GM12864 (cell line): ENCODE results near the gene WNT11.

Source experiments
- DNase-seq: peaks from one replicate; pipeline ENCODE4 v3.0.0-alpha.2; 2011; ENCODE audit warnings: low read depth
- H3K4me3 ChIP-seq: 2 replicates; pipeline ENCODE4 v1.5.1; 2011; ENCODE audit warnings: mild to moderate bottlenecking, low read depth, low read length, control low read depth
- TF ChIP-seq, protein P1 (sequence below): IDR thresholded peaks from 2 replicates; pipeline ENCODE4 v1.5.1; 2011; ENCODE audit warnings: low read depth, mild to moderate bottlenecking, moderate library complexity, low read length, control low read depth, inconsistent platforms; ENCODE audit errors: missing control alignments

The WNT11 gene

DNA sequence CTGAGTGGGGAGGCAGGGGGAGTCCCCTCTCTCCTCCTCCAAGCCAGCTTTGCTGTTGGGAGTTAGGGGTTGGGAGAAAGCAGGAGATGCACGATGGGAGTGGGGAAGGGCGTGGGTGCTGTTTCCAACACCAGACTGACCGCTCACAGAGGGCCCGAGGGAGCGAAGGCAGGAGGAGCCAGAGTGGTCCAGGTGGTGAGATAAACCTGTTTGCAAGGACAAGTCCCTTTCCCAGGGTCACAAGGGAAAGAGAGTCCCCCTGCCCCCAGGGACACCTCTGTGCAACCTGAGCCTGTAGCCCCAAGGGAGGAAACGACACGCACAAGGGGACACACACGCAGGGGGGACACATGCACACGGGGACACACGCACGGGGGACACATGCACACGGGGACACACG, 42.2 kb downstream of the WNT11 start:
- DNase-seq, result no peak
- TF ChIP-seq, protein P1, sequence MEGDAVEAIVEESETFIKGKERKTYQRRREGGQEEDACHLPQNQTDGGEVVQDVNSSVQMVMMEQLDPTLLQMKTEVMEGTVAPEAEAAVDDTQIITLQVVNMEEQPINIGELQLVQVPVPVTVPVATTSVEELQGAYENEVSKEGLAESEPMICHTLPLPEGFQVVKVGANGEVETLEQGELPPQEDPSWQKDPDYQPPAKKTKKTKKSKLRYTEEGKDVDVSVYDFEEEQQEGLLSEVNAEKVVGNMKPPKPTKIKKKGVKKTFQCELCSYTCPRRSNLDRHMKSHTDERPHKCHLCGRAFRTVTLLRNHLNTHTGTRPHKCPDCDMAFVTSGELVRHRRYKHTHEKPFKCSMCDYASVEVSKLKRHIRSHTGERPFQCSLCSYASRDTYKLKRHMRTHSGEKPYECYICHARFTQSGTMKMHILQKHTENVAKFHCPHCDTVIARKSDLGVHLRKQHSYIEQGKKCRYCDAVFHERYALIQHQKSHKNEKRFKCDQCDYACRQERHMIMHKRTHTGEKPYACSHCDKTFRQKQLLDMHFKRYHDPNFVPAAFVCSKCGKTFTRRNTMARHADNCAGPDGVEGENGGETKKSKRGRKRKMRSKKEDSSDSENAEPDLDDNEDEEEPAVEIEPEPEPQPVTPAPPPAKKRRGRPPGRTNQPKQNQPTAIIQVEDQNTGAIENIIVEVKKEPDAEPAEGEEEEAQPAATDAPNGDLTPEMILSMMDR, result no peak
- H3K4me3 ChIP-seq, result no peak overlapping the region

GRCh38 chr11:76163289-76163880, 42.9 kb downstream of the WNT11 start:
- TF ChIP-seq, protein P1, result no peak
- H3K4me3 ChIP-seq, result no peak overlapping the region
- DNase-seq, result no peak

- TF ChIP-seq, protein P1, result no peak
- no peak overlapping the region for H3K4me3 ChIP-seq
- DNase-seq, result no peak
Measured at GRCh38 chr11:76162336-76163288, 43.7 kb downstream of the WNT11 start.

DNA sequence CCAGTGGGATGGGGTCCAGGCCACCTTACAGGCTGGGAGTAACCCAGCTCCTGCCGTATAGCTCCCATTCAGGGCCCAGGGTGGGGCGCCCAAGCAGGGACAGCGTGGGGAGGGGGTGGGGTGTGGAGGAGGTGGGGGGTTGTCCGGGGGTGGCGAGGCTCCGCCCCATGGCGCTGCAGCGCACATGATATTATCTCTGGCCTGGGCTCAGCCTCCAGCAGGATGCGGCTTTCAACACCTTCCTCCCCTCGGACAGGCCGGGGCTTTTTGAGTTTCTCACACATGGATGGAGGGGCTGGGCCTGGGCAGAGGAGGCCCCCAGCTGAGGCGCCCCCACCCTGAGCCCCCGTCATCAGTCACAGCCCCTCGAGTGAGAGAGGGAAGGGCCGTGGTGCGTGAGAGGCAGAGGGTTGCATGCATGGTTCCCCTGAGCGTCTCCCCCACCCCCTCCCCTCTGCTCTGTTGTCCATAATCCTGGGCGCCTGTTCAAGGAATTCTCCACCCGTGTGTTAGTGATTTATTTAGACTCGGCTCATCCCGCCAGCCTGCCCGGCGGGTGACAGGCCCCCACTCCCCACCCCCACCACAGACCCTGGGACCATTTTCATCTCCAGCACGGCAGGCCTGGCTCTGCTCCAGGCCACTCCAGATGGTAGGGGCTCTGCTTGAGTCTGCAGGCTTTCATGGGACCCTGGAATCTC, 44.9 kb downstream of the WNT11 start:
- no peak for DNase-seq
- no peak overlapping the region for H3K4me3 ChIP-seq
- TF ChIP-seq, protein P1, result no peak

- no peak overlapping the region for H3K4me3 ChIP-seq
- no peak for DNase-seq
- TF ChIP-seq, protein P1, result no peak
Measured at GRCh38 chr11:76160856-76161255, 45.4 kb downstream of the WNT11 start.

- no peak for DNase-seq
- no peak overlapping the region for H3K4me3 ChIP-seq
- TF ChIP-seq, protein P1, result no peak
Measured at GRCh38 chr11:76159983-76160661, 46.2 kb downstream of the WNT11 start.
